GM21447 (cell line): ENCODE data around the gene MSX2.

Source experiments
- ATAC-seq: cut with Tn5 transposase; IDR thresholded peaks from one replicate; pipeline ENCODE4 v1.9.1; 2021; ENCODE audit not compliant: unreplicated experiment

Gene MSX2

DNA sequence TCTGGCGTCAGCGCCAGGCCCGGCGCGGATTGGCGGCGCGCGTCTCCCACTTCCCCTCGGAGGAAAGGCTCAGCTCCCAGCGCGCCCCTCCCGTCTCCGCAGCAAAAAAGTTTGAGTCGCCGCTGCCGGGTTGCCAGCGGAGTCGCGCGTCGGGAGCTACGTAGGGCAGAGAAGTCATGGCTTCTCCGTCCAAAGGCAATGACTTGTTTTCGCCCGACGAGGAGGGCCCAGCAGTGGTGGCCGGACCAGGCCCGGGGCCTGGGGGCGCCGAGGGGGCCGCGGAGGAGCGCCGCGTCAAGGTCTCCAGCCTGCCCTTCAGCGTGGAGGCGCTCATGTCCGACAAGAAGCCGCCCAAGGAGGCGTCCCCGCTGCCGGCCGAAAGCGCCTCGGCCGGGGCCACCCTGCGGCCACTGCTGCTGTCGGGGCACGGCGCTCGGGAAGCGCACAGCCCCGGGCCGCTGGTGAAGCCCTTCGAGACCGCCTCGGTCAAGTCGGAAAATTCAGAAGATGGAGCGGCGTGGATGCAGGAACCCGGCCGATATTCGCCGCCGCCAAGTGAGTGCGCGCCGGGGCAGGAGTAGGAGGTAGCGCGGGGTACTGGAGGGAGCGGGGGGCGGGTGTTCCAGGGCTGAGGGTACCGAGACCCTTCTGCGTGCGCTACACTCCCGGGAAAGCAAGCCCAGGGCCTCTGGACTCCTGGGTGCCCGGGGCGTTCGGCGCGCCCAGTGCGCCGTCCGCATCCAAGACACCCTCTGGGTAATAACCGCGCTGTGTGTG is at the start of gene MSX2:
Gene MSX2 (plus strand): TSS at position 99 of the 777 bp plus-strand sequence. CDS start 78 bp downstream, at position 177.
- ATAC-seq, result no peak

DNA sequence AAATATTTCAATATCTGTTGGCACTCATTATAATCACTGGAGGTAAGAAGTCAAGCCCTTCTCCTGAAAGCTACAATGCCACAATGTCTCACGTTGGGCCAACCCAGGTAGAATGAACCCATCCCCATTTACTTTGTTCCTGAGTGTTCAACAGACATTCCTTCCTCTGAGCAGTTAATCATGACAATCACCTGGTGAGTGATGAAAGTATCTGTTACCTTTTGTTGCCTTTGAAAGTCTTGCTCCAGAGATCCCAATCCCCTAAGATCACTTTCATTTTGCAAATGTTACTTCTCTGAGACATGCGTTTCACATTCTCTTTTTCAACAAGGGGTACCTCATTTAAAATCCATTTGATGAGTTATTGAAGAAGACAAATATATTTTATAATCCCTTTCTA is 49.3 kb upstream of the MSX2 start:
- ATAC-seq, result no peak

DNA sequence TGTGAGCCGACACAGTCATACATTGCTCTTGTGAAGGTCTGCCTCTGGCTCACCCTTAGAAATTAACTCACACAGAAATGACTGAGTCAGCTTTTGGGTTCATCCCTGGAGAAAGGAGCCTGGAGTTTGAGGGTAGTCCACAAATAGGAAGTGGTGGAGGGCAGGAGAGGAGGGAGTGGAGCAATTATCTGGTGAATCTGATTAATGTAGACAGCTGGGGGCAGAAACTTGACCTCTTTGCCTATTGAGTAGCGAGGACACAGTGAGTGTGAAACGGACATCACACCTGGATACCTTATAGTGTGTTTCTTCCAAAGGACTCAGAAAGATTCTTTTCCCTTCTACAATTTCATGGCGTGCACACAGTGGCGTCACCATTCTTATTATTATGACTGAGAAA is 48.5 kb upstream of the MSX2 start:
- no peak for ATAC-seq

DNA sequence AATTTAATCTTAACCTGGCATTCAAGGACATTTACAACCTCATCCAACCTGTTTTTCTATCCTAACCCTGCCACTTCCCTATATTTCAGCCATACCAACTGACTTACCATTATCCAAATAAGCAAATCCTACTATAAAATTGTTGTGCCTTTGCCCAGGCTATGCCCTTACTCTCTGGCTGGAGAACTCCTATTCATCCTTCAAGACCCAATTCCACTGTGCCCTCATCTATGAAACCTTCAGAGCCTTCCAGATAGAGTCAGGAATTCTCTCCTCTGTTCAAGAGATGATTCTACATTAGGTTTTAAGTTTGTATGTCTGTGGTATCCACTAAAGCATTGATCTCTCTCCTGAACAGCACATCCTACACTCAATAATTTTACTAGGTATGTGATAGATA is 46.3 kb upstream of the MSX2 start:
- ATAC-seq, result no peak

DNA sequence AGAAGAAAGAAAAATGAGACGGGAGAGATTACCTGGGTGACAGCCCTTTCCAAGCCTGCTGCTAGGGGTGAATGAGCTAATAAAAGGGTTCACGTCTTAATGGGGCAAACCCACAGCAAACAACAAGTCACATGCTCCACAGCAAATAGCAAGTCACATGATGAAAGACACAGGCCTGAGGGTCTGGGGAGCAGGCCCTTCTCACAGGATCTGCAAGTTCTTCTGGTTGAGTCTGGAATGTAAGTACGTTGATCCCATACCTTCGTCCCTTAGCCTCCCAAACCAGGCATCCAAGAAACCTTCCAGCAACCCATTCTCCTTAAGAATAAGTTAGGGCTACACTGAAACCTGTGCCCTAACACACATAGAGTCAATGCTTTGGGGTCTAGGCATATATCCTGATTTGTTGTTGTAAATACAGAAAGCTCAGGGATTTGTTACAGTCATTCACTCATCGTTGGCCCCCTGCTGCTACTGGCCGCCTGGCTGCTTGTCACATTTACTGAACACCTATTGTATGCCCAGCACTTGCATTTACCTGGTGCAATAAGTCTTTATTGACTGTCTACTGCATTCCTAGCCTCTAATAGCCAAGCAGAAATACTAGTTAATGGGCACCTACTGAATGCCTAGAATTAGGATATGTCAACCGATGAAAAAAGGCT is 43.3 kb upstream of the MSX2 start:
- ATAC-seq, result no peak

DNA sequence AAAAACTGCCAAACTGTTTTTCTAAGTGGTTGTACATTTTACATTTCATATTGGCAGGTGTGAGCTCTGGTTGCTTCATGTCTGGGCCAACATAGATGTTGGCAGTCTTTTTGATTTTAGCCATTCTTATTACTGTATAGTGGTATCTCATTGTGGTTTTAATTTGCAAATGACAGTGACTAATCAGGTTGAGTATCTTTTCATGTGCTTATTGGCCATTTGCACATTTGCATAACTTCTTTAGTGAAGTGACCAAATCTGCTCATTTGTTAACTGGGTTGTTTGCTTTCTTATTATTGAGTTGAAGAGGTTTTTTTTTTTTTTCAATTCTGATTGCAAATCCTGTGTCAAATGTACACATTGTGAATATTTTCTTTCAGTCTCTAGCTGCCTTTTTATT is 36.9 kb upstream of the MSX2 start:
- ATAC-seq, result no peak

DNA sequence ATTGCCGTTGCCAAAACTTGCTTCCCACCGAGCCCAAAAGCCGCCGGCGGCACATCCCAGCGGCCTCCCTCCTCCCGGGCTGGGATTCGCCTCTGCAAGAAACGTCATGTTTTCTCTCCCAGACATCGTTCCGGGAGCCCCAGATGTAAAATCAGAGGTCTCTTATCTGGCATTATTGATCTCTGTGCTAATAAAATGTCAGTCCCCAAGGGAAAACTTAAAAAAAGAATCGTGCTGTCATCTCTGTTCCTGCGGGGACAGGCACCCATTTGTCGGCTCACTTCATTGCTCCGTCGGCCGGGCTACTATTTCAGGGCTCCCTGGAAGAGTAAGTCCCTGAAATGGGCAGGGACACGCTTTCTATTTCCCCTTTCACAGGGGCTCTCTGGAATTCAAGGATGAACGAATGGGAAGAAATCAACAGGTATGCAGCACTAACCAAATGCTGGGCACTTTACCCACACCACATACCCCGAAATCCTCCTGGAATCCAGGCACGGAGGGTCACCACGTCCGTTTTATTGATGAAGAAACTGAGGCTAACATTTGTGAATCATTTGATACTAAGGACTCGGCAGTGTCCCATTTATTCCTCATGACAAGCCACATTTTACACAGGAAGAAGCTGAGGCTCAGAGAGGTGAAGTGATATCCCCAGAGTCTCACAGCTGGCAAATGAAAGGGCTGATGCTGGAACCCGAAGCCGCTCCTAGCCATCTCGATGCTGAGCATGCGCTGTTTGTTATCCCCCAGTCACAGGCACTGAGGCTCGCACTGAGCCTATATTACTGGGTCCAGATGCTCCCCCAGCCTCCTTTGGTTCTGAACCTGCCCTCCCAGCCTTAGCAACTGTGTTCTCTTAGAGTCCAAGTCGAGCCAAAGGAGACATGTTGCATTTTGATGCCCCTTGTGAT is 35.7 kb upstream of the MSX2 start:
- ATAC-seq, result no peak

DNA sequence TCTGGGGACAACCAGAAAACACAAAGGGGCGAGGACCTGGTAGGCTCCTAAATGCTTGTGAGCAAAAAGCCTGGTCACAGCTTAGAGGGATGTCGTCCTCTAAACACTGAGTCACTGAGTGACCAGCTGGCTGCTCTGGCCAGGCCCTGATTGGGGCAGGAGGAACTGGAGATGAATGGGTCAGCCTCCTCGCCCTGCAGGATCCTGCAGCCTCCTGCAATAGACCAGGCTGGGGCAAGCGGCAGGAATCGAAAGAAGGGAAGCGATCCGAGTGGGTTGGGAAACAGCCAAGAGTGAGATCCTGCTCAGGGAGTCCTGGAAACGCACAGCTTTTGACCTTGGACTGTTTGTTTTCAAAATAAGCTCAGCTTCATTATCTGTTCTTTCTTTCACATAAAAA is 34.1 kb upstream of the MSX2 start:
- ATAC-seq, result no peak

DNA sequence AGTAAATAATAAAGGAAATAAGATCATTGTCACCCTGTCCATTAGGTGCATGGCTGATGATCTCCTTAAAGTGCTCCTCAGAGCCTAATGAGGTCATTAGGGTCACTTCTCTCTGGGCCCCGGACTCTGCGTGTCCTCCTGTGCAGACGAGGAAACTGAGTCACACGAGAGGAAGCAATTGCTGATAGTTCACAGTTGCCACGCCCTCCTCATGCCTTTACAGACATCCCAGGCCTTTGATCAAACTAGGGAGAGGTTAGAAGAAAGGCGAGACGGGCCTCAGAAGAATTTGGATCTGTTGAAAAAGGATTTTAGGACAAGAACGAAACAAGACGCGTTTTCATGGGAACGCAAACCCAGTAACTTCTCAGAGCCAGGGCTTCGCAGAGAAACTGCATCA is 32.0 kb upstream of the MSX2 start:
- ATAC-seq, result no peak

DNA sequence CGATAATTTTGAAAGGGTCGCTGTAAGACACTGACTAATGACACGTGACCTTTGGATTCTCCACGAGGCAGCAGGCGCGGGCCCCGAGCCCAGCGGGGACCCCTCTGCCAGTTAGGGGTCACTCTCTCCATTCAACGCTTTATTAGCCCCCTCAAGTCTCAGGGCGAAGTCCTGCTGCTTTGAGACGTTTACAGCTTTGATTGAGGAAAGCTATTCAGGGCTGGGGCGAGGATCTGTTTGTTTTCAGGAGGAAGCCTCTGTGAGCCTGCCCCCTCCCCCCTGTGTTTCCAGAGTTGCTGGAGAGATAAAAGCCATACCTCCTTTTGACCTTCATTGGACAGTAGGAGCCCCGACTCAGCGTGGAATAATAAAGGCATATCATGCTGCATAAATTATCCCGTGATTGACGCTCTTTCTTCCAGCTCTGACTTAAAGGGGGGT is 31.4 kb upstream of the MSX2 start:
- no peak for ATAC-seq

DNA sequence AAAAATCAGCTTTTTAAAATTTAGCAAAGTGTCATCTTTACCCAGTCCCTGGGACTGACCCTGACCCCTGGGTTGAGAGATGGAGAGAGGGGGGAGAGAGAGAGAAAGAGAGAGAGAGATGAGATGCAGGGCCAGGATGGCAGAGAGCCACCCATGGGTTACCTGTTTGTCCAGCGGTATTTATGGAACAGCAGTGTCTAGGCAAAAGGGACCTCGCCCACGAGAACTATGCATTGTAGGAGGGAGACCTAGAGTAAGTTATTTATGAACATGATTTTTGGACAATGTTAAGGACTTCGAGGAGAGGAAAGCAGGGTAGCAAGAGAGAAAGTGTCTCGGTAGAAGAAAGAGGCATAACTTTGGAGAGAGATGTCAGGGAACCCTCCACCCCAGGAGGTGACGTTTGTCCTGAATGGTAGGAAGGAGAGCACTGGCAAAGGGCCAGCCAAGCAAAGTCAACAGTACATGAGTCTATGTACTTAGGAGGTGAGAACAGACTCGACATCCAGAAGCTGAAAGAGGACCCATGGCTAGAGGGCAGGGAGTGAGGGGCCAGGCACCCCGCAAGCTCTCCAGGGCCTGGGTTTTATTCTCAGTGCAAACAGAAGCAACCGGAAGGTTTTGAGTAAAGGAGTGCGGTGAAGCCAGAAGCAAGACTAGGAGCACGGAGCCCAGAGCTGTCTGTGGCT is 30.5 kb upstream of the MSX2 start:
- no peak for ATAC-seq

DNA sequence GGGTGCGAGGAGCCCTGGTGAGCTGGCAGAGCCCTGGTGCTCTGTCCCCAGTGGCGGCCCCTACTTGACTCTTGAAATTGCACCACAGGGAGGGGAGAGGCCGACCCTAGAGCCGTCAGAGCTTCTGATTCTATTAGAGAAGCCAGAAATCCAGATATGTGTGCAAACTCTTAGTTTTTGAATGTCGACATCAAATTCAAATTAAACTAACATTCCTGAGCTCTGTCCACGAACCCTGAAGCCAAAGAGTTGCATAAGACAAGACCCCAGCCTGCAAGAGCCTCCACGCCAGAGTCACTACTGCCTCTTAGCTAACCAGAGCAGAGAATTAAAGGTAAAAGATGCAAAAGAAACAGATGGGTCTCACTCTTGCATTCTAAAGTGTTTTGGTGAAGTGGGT is 29.8 kb upstream of the MSX2 start:
- no peak for ATAC-seq

DNA sequence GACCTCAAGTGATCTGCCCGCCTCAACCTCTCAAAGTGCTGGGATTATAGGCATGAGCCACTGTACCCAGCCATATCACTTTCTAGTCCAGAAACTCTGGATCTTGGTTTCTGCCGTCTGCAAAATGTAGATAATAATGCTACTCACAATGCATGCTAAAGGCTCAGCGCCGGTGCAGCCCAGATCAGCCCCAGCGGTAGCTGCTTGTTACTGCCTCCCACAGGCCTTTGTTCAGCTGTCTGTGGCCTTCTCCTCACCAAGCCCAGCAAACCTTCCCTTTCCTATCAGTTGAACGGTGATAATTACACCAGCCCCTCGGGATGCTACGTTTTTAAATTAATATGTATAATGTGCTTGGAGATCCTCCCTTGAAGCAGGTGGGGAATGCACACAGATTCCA is 26.2 kb upstream of the MSX2 start:
- no peak for ATAC-seq

DNA sequence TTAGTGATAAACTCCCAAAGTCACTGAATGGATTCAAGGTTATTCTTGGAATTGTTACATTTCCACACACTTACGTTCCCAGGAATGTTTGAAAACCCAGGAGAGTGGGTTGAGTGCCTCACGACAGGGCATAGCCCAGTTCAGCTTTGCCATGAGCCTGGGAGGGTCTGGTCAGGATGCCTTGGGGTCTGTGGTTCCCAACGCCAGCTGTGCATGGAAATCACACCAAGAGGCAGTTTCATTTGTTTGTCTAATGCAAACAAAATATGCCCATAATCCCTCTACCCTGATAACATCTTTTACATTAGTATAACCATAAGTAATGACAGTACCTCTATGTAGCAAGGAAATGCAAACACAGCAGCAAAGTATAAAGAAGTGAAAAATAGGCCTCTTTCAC is 25.3 kb upstream of the MSX2 start:
- ATAC-seq, result no peak

DNA sequence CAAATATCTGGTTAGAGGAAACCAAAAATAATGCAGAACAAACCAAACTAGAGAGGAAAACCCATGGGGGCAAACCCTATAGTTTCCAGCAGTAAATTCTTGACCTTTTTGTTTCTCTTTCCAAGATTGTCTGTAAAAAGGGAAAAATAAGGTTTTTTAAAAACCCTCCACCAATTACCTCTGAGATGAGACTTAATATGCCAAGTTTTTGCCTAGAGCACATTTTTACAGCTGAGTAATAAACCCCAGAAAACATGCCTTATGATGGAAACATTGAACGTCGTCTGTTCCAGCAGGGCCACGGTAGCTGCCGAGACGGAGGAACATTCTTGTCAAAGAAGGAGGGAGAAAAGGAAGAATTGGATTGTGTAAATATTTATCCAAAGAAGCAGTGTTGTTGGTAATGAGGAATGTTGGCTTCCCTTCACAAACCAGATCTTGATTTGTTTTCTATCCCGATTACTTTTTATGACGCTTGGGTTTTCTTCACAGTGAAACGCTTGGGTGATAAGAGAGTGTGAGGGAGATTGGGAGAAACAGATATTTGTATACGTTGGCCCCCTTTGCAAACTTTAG is 17.3 kb upstream of the MSX2 start:
- no peak for ATAC-seq

DNA sequence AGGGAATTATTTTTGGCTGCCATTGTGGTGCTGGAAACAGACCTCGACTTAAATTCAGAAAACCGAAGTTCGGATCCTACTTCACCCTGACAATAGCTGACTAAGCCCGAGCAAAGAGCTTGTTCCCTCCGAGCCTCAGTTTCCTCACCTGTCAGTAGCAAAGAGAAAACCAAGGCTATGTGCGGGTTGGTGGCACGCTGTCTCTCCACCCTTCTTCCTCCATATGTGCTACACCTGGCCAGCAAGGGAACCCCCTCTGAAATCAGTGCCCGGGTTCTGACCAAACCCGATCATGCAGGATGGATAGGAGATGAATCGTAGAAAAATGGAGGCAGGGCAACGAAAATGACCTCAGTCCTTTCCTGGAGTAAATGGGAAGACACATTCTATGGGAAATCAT is 16.7 kb upstream of the MSX2 start:
- no peak for ATAC-seq

DNA sequence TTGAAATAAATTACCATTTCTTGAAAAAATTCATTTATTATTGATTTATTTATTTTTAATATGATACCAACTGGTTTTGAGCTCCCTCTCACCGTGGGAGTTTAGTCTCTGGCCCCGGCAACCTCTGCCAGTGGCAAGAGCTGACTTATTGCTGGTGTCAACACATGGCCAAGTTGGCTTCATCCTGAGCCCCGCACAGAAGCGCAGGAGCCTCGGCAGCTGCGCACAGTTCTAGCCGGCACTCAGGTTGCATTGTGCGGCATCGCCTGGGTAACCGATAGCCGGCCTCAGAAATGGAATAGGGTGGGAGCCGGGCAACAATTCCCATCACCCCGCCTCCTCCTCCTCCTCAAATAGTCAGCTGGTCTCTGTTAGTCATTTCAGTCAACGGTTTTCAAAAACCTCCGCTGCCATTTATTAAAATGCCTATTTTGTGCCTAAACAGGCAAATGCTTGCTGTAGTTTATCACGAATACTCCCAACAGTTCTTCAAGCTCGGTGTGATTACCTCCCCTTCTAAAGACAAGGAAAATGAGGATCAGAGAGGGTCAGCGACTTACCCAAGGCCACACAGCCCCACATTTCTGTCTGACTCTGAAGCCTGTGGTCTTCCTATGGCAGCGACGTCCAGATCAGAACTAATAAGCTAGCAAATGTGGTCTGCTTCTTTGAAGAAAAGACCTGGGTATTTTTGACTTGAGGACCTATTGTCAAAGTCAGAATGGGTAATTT is 15.7 kb upstream of the MSX2 start:
- no peak for ATAC-seq

DNA sequence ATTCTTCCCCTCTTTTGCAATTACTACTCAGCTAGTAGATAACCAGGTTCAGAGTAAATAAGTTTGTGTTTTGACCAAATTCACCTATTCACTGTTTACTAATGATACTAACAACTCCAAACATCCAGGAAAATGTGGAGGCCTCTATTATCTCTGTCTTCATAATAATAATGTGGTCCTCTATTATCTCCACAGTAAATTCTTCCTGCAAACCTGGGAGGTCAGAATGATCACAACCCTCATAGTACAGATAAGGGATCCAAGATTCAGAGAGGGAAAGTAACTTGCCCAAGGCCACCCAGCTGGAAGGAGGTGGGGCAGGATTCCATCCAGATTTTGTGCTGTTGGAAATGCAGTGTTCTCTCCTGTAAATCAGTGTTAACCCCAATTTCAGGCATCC is 9.6 kb upstream of the MSX2 start:
- ATAC-seq, result no peak

DNA sequence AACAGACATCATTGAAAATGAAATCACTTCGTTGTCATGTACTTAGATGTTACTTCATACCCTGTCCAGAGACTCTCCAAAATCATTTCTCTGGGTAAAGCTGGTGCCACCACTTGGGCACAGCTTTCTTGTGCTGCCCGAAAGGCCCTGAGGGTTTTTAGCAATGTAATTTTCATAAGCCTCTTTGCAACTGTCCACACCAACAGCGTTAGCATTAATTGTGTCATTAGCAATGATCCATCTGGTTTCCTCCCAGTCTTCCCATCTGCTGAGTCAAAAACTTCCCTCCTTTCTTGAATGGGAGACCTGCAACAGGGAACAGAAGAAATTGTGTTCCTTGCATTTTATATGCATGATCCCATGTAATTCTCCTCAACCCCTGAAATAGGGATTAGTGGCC is 8.6 kb upstream of the MSX2 start:
- ATAC-seq, result no peak

DNA sequence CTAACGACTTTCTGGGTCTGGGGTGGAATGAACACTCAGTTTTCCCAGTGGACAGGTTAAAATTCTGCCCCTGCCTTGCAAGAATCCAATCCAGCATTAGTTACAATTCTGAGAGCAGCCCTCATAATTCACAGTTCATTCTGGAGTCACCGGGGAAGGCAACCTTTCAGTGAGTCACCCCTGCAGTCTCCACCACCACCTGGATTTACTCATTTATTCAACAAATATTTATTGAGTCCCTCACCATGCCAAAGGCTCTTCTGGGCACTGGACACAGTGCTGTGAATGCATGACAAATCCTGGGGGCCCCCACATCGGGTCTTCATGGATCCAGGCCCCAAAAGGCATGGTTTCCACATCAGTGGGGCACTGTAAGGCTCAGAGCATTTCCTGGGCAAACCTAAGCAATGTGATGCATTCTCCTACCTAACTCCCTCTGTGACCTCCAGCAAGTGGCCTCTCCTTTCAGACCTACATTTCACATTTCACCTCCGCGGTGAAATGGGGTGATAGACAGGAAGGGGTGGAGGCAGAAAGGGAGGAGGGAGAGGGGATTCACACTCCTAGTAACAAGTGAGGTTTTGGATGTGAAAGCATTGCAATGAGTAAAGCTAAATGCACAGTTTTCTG is 6.4 kb upstream of the MSX2 start:
- ATAC-seq, result no peak
